AG04450 (cell line): Measurements from ENCODE around the gene SCD. TPM values are rescaled to one million over a fixed set of nuclear protein-coding genes. Genes with fewer than 3 reads are reported as not detected.

ENCODE experiments used
- CTCF ChIA-PET: fragments of 300-600, 350-600 bp; formaldehyde crosslinking; extraction: SDS; loops from one replicate; lab custom pipeline; 2022; ENCODE audit warnings: antibody characterized with exemption, inconsistent platforms; lab: Charles Lee
- POLR2A ChIA-PET: fragments of 350-600 bp; formaldehyde crosslinking; extraction: SDS; loops from one replicate; lab custom pipeline; 2021; ENCODE audit warnings: antibody characterized with exemption, inconsistent platforms; lab: Yijun Ruan, JAX
- DNase-seq: peaks from one replicate; pipeline ENCODE4 v3.0.0-alpha.2; 2011; ENCODE audit warnings: low read depth, low spot score
- H3K27ac ChIP-seq: one replicate; pipeline ENCODE4 v1.5.1; 2012; ENCODE audit warnings: low read depth, low read length, control low read depth
- H3K27me3 ChIP-seq: one replicate; pipeline ENCODE4 v1.6.0; 2012; ENCODE audit warnings: low read length; ENCODE audit not compliant: control insufficient read depth, insufficient read depth
- H3K4me3 ChIP-seq: 2 replicates; pipeline ENCODE4 v1.5.1; 2011; ENCODE audit warnings: mild to moderate bottlenecking, low read depth, low read length, control low read depth
- H3K9me3 ChIP-seq: 2 replicates; pipeline ENCODE4 v1.5.1; 2012; ENCODE audit warnings: low read length; ENCODE audit not compliant: control insufficient read depth, insufficient read depth
- CTCF ChIP-seq: IDR thresholded peaks from 2 replicates; pipeline ENCODE4 v1.5.1; 2011; ENCODE audit warnings: low read depth, low read length, control low read depth, inconsistent platforms
- polyA plus RNA-seq: library from polyadenylated mRNA; depleted of rRNA; stranded (reverse); fragments of >200 nt; gene quantifications from 2 replicates; pipeline ENCODE4 v1.2.3, GENCODE V29; 2011; rRNA removed
- small RNA-seq: library from RNA; depleted of rRNA; stranded (forward); fragments of <200 nt; gene quantifications from one replicate; pipeline ENCODE3, GENCODE V24; 2012; ENCODE audit warnings: low read depth; ENCODE audit not compliant: insufficient read length

The SCD gene
- polyA plus RNA-seq, 1 experiment, result 148 TPM

- POLR2A ChIA-PET, result no interaction called here
- TF ChIP-seq CTCF, result no peak
- H3K9me3 ChIP-seq, result peaks cover 5% of the 10 kb centered on the region
- H3K4me3 ChIP-seq, result no peak overlapping the region
- no peak for DNase-seq
- H3K27me3 ChIP-seq, result peaks cover 4% of the 10 kb centered on the region
- CTCF ChIA-PET, result no interaction called here
- no peak overlapping the region for H3K27ac ChIP-seq
Measured at GRCh38 chr10:100401631-100402328, 54.7 kb downstream of the SCD start.

GRCh38 chr10:100403734-100404133 lies 56.7 kb downstream of the SCD start:
- ChIA-PET CTCF (interaction anchor here (1.2 to 1.6 kb wide), 3 partner anchors 30 to 105 kb away, joined by 3 to 4 read pairs (median 3); no protein-coding TSS in a partner anchor), POLR2A (no interaction called here)
- Histone ChIP-seq H3K27me3 (peaks cover 4% of the 10 kb centered on the region), H3K9me3 (peaks cover 5% of the 10 kb centered on the region), H3K4me3 (no peak overlapping the region), H3K27ac (no peak overlapping the region)
- no peak for TF ChIP-seq CTCF
- no peak for DNase-seq

GRCh38 chr10:100413173-100413572 lies 66.1 kb downstream of the SCD start:
- H3K27me3 ChIP-seq, result peaks cover 13% of the 10 kb centered on the region
- H3K9me3 ChIP-seq, result no peaks in the 10 kb centered on the region
- no peak for DNase-seq
- CTCF ChIA-PET, result interaction anchor here (1.0 kb wide), 1 partner anchor 20 kb away, joined by 5 read pairs; no protein-coding TSS in a partner anchor
- no peak overlapping the region for H3K4me3 ChIP-seq
- POLR2A ChIA-PET, result no interaction called here
- no peak overlapping the region for H3K27ac ChIP-seq
- TF ChIP-seq CTCF, result no peak

Small RNAs within 50 kb of the gene (small RNA-seq; reads per million reads assigned to genes)
- gene RF00019, result not detected

Other genes with a start within 250 kb of the SCD start
- gene ERLIN1, start 161.2 kb upstream of the SCD start, polyA plus RNA-seq, result 40.4 and 50.1 TPM in 2 replicates
- gene CHUK, start 117.6 kb upstream of the SCD start, polyA plus RNA-seq, result 15.9 and 22.4 TPM in 2 replicates
- 13.7 and 15.8 TPM in 2 replicates for gene CWF19L1, start 79.6 kb upstream of the SCD start, polyA plus RNA-seq
- 48.0 and 75.0 TPM in 2 replicates for gene BLOC1S2, start 60.6 kb upstream of the SCD start, polyA plus RNA-seq
- gene PKD2L1, start 17.0 kb upstream of the SCD start, polyA plus RNA-seq, result not detected in 2 replicates
- not detected in 2 replicates for gene WNT8B, start 115.8 kb downstream of the SCD start, polyA plus RNA-seq
- gene SEC31B, start 172.6 kb downstream of the SCD start, polyA plus RNA-seq, result 4.3 and 4.8 TPM in 2 replicates
- 204 and 211 TPM in 2 replicates for gene NDUFB8, start 182.6 kb downstream of the SCD start, polyA plus RNA-seq
- gene HIF1AN, start 188.7 kb downstream of the SCD start, polyA plus RNA-seq, result 29.7 and 31.0 TPM in 2 replicates